ENCODE data around the gene ASIP. TPM values are rescaled to one million over a fixed set of nuclear protein-coding genes. Genes with fewer than 3 reads are reported as not detected.

ASIP gene
- total and polyA plus RNA-seq, 2 experiments from 2014 or later: not detected

DNA sequence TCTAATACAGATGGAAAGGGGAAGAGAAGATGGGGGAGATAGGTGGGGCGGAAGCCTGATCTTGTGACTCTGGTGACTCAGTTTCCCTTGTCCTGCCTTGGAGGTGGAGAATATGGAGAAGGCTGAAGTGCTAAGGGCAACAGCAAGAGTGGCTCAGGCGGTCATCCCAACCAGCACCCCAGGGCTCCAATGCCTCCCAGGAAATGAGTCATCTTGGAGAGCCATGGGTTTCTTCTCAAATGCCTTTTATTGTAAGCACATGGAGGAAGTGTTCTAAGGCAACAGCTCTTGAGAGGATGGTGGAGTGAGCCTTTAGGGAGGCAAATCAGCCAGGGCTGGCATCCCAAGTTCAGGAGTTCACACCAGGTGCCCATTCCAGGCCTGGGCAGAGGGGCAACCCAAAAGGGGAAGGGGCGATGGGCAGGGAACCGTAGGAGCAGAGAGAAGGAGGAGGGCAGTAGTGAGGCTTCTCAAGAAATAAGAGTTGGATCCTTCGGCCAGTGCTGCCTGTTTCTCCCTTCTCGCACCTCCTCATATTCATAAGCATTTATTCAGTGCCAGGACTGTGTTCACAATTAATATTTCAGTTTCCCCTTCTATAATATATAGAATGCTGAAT, 75.1 kb downstream of the ASIP start:
- no peak for ATAC-seq
- Mint-ChIP-seq H3K27ac (no peak overlapping the region), H3K9me3 (peaks cover 4% of the 10 kb centered on the region; the same call in 2 of the 3 replicates), H3K36me3 (ENCODE audit: low read depth) (peaks cover 4% of the 10 kb centered on the region), H3K4me3 (no peak overlapping the region), H3K4me1 (peaks cover 21% of the 10 kb centered on the region), H3K27me3 (ENCODE audit: insufficient read depth, low read depth, poor library complexity) (peaks cover 10% of the 10 kb centered on the region)
- no peaks in the 10 kb centered on the region for H3K79me2 ChIP-seq (replicated peaks; ENCODE audit: insufficient read depth)
- H3K9me2 ChIP-seq (ENCODE audit: insufficient read depth): peaks cover 10% of the 10 kb centered on the region; the same call in 1 of the 2 replicates
- H3K4me3 ChIP-seq: no peak overlapping the region
- TF ChIP-seq, protein P1, sequence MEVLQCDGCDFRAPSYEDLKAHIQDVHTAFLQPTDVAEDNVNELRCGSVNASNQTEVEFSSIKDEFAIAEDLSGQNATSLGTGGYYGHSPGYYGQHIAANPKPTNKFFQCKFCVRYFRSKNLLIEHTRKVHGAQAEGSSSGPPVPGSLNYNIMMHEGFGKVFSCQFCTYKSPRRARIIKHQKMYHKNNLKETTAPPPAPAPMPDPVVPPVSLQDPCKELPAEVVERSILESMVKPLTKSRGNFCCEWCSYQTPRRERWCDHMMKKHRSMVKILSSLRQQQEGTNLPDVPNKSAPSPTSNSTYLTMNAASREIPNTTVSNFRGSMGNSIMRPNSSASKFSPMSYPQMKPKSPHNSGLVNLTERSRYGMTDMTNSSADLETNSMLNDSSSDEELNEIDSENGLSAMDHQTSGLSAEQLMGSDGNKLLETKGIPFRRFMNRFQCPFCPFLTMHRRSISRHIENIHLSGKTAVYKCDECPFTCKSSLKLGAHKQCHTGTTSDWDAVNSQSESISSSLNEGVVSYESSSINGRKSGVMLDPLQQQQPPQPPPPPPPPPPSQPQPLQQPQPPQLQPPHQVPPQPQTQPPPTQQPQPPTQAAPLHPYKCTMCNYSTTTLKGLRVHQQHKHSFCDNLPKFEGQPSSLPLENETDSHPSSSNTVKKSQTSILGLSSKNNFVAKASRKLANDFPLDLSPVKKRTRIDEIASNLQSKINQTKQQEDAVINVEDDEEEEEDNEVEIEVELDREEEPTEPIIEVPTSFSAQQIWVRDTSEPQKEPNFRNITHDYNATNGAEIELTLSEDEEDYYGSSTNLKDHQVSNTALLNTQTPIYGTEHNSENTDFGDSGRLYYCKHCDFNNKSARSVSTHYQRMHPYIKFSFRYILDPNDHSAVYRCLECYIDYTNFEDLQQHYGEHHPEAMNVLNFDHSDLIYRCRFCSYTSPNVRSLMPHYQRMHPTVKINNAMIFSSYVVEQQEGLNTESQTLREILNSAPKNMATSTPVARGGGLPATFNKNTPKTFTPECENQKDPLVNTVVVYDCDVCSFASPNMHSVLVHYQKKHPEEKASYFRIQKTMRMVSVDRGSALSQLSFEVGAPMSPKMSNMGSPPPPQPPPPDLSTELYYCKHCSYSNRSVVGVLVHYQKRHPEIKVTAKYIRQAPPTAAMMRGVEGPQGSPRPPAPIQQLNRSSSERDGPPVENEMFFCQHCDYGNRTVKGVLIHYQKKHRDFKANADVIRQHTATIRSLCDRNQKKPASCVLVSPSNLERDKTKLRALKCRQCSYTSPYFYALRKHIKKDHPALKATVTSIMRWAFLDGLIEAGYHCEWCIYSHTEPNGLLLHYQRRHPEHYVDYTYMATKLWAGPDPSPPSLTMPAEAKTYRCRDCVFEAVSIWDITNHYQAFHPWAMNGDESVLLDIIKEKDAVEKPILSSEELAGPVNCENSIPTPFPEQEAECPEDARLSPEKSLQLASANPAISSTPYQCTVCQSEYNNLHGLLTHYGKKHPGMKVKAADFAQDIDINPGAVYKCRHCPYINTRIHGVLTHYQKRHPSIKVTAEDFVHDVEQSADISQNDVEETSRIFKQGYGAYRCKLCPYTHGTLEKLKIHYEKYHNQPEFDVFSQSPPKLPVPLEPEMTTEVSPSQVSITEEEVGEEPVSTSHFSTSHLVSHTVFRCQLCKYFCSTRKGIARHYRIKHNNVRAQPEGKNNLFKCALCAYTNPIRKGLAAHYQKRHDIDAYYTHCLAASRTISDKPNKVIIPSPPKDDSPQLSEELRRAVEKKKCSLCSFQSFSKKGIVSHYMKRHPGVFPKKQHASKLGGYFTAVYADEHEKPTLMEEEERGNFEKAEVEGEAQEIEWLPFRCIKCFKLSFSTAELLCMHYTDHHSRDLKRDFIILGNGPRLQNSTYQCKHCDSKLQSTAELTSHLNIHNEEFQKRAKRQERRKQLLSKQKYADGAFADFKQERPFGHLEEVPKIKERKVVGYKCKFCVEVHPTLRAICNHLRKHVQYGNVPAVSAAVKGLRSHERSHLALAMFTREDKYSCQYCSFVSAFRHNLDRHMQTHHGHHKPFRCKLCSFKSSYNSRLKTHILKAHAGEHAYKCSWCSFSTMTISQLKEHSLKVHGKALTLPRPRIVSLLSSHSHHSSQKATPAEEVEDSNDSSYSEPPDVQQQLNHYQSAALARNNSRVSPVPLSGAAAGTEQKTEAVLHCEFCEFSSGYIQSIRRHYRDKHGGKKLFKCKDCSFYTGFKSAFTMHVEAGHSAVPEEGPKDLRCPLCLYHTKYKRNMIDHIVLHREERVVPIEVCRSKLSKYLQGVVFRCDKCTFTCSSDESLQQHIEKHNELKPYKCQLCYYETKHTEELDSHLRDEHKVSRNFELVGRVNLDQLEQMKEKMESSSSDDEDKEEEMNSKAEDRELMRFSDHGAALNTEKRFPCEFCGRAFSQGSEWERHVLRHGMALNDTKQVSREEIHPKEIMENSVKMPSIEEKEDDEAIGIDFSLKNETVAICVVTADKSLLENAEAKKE (CRISPR knock-in tag; IDR thresholded peaks at IDR 0.05): no peak
- TF ChIP-seq POLR2AphosphoS5 (IDR thresholded peaks at IDR 0.05; ENCODE audit: low read depth) (no peak), CREB1 (CRISPR knock-in tag; IDR thresholded peaks at IDR 0.05; ENCODE audit: low read depth) (no peak), JUNB (IDR thresholded peaks at IDR 0.05; ENCODE audit: unreplicated experiment) (no peak), NANOG (IDR thresholded peaks at IDR 0.05; ENCODE audit: borderline replicate concordance) (no peak), EZH2 (IDR thresholded peaks at IDR 0.05; ENCODE audit: low read depth, unreplicated experiment) (no peak), CTCF (conservative IDR thresholded peaks at IDR 0.05; ENCODE audit: low read depth in 2 of 2) (no peak), STAT1 (IDR thresholded peaks at IDR 0.05; ENCODE audit: unreplicated experiment) (no peak), EZH2phosphoT487 (IDR thresholded peaks at IDR 0.05; ENCODE audit: unreplicated experiment) (no peak), ETS1 (IDR thresholded peaks at IDR 0.05) (no peak), ZNF114 (CRISPR knock-in tag; IDR thresholded peaks at IDR 0.05) (no peak), ZNF331 (CRISPR knock-in tag; IDR thresholded peaks at IDR 0.05; ENCODE audit: low read depth) (no peak)
- TF ChIP-seq, protein P2, sequence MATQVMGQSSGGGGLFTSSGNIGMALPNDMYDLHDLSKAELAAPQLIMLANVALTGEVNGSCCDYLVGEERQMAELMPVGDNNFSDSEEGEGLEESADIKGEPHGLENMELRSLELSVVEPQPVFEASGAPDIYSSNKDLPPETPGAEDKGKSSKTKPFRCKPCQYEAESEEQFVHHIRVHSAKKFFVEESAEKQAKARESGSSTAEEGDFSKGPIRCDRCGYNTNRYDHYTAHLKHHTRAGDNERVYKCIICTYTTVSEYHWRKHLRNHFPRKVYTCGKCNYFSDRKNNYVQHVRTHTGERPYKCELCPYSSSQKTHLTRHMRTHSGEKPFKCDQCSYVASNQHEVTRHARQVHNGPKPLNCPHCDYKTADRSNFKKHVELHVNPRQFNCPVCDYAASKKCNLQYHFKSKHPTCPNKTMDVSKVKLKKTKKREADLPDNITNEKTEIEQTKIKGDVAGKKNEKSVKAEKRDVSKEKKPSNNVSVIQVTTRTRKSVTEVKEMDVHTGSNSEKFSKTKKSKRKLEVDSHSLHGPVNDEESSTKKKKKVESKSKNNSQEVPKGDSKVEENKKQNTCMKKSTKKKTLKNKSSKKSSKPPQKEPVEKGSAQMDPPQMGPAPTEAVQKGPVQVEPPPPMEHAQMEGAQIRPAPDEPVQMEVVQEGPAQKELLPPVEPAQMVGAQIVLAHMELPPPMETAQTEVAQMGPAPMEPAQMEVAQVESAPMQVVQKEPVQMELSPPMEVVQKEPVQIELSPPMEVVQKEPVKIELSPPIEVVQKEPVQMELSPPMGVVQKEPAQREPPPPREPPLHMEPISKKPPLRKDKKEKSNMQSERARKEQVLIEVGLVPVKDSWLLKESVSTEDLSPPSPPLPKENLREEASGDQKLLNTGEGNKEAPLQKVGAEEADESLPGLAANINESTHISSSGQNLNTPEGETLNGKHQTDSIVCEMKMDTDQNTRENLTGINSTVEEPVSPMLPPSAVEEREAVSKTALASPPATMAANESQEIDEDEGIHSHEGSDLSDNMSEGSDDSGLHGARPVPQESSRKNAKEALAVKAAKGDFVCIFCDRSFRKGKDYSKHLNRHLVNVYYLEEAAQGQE (IDR thresholded peaks at IDR 0.05; ENCODE audit: unreplicated experiment): no peak
- H3K36me3 ChIP-seq (ENCODE audit: insufficient read depth): no peaks in the 10 kb centered on the region
- H3K4me1 ChIP-seq (ENCODE audit: insufficient read depth): peaks cover 12% of the 10 kb centered on the region
- H4K20me1 ChIP-seq (replicated peaks; ENCODE audit: insufficient read depth): no peaks in the 10 kb centered on the region
- no peak overlapping the region for H2AFZ ChIP-seq
- H3K4me2 ChIP-seq: no peak overlapping the region
- peaks cover 9% of the 10 kb centered on the region for H3K27me3 ChIP-seq (ENCODE audit: insufficient read depth)
- no peaks in the 10 kb centered on the region for H3F3A ChIP-seq (replicated peaks; ENCODE audit: low read depth)
- no peak for DNase-seq (ENCODE audit: low spot score)
- no peak overlapping the region for H3K27ac ChIP-seq (ENCODE audit: low read depth)

Measured in GM23338 (cell line).